ENCODE results near the gene LDAF1. TPM values are rescaled to one million over a fixed set of nuclear protein-coding genes. Genes with fewer than 3 reads are reported as not detected.

LDAF1 gene
- total and polyA plus RNA-seq, 10 of the 15 experiments (the other 5 are each of a cell fraction or from before 2014, with no cell fraction given) = 4.6 to 21.4 (median 6.6) TPM

- no peak overlapping the region for H3K4me2 ChIP-seq (ENCODE audit: control insufficient read depth, insufficient read depth)
- H2AFZ ChIP-seq (ENCODE audit: control insufficient read depth, low read depth, low read length) = no peak overlapping the region
- ChIA-PET POLR2A (no interaction called here), RAD21 (ENCODE audit: unreplicated experiment) (no interaction called here), CTCF (no interaction called here), SMC1A (ENCODE audit: uncharacterized antibody, unreplicated experiment) (no interaction called here)
- FAIRE-seq (no peak), ATAC-seq (no peak), DNase-seq (ENCODE audit: low read depth, low spot score) (no peak)
- no peaks in the 10 kb centered on the region for H4K20me1 ChIP-seq (ENCODE audit: control insufficient read depth, insufficient read depth)
- intact Hi-C loops (cut with micrococcal nuclease; ENCODE audit: unreplicated experiment) (no loop called here), in situ Hi-C loops (cut with MboI) (no loop called here)
- H3K9ac ChIP-seq (ENCODE audit: control insufficient read depth, insufficient read depth, low read length) = no peak overlapping the region
- H3K27ac ChIP-seq (ENCODE audit: control insufficient read depth, insufficient read depth) = no peak overlapping the region
- H3K79me2 ChIP-seq (ENCODE audit: control insufficient read depth, insufficient read depth, low read length) = no peaks in the 10 kb centered on the region
- no TSS peak for BruUV-seq (replicated peaks)
- no peaks in the 10 kb centered on the region for H3K36me3 ChIP-seq (ENCODE audit: control insufficient read depth in 2 of 2, insufficient read depth in 2 of 2, low read length in 1 of 2)
- no peaks in the 10 kb centered on the region for H3K4me1 ChIP-seq (ENCODE audit: control insufficient read depth, insufficient read depth, low read length)
- no peaks in the 10 kb centered on the region for H3K9me3 ChIP-seq (replicated peaks; ENCODE audit: control insufficient read depth, insufficient read depth, low read length)
- no peaks in the 10 kb centered on the region; a peak in 1 of 4 replicates for H3K27me3 ChIP-seq (replicated peaks in 1 of 2; ENCODE audit: control insufficient read depth in 2 of 2, insufficient read depth in 2 of 2, low read length in 1 of 2)
- no peak overlapping the region for H3K4me3 ChIP-seq
- TF ChIP-seq YBX1 (IDR thresholded peaks at IDR 0.05) (no peak), RUNX3 (IDR thresholded peaks at IDR 0.05; ENCODE audit: low read length) (no peak), MAX (IDR thresholded peaks at IDR 0.05; ENCODE audit: low read depth, low read length) (no peak), CHD4 (IDR thresholded peaks at IDR 0.05) (no peak), GABPA (IDR thresholded peaks at IDR 0.05; ENCODE audit: low read depth) (no peak), DPF2 (IDR thresholded peaks at IDR 0.05) (no peak), ZNF24 (IDR thresholded peaks at IDR 0.05) (no peak), ZZZ3 (IDR thresholded peaks at IDR 0.05; ENCODE audit: control insufficient read depth, insufficient read length, low read depth) (no peak), NFIC (IDR thresholded peaks at IDR 0.05; ENCODE audit: low read depth, low read length) (no peak), TBL1XR1 (IDR thresholded peaks at IDR 0.05; ENCODE audit: low read depth, low read length) (no peak), CHD2 (IDR thresholded peaks at IDR 0.05; ENCODE audit: borderline replicate concordance, low read depth, low read length) (no peak), PKNOX1 (IDR thresholded peaks at IDR 0.05) (no peak), MTA3 (IDR thresholded peaks at IDR 0.05; ENCODE audit: borderline replicate concordance, low read length) (no peak), BCL3 (IDR thresholded peaks at IDR 0.05; ENCODE audit: borderline replicate concordance, insufficient read depth, low read depth, low read length, poor library complexity, severe bottlenecking) (no peak), CREB1 (IDR thresholded peaks at IDR 0.05; ENCODE audit: low read depth) (no peak), JUNB (IDR thresholded peaks at IDR 0.05) (no peak), TARDBP (IDR thresholded peaks at IDR 0.05; ENCODE audit: borderline replicate concordance) (no peak), ZNF622 (IDR thresholded peaks at IDR 0.05) (no peak)
- TF ChIP-seq, protein P1, sequence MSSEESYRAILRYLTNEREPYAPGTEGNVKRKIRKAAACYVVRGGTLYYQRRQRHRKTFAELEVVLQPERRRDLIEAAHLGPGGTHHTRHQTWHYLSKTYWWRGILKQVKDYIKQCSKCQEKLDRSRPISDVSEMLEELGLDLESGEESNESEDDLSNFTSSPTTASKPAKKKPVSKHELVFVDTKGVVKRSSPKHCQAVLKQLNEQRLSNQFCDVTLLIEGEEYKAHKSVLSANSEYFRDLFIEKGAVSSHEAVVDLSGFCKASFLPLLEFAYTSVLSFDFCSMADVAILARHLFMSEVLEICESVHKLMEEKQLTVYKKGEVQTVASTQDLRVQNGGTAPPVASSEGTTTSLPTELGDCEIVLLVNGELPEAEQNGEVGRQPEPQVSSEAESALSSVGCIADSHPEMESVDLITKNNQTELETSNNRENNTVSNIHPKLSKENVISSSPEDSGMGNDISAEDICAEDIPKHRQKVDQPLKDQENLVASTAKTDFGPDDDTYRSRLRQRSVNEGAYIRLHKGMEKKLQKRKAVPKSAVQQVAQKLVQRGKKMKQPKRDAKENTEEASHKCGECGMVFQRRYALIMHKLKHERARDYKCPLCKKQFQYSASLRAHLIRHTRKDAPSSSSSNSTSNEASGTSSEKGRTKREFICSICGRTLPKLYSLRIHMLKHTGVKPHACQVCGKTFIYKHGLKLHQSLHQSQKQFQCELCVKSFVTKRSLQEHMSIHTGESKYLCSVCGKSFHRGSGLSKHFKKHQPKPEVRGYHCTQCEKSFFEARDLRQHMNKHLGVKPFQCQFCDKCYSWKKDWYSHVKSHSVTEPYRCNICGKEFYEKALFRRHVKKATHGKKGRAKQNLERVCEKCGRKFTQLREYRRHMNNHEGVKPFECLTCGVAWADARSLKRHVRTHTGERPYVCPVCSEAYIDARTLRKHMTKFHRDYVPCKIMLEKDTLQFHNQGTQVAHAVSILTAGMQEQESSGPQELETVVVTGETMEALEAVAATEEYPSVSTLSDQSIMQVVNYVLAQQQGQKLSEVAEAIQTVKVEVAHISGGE (CRISPR knock-in tag; IDR thresholded peaks at IDR 0.05) = no peak
- TF ChIP-seq, protein P2, sequence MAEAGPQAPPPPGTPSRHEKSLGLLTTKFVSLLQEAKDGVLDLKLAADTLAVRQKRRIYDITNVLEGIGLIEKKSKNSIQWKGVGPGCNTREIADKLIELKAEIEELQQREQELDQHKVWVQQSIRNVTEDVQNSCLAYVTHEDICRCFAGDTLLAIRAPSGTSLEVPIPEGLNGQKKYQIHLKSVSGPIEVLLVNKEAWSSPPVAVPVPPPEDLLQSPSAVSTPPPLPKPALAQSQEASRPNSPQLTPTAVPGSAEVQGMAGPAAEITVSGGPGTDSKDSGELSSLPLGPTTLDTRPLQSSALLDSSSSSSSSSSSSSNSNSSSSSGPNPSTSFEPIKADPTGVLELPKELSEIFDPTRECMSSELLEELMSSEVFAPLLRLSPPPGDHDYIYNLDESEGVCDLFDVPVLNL (IDR thresholded peaks at IDR 0.05; ENCODE audit: low read depth, low read length) = no peak
- 54% methylated on average over 8 of the region's 8 CpGs for WGBS (ENCODE audit: insufficient coverage, insufficient replicate concordance, low lambda C conversion rate, missing lambda C conversion rate)
Measured at GRCh38 chr16:21134053-21134452, 24.4 kb upstream of the LDAF1 start.
